HepG2 (cell line): ENCODE results near the gene HDDC3. TPM values are rescaled to one million over a fixed set of nuclear protein-coding genes. Genes with fewer than 3 reads are reported as not detected.

Experiments used
- ASH2L ChIP-seq: fragments of 300-600, 200-600 bp; sonication (generic); IDR thresholded peaks from 2 replicates; pipeline ENCODE4 v1.7.0; 2017; ENCODE audit warnings: low read depth, mild to moderate bottlenecking, moderate library complexity, mixed read lengths, low read length; ENCODE audit not compliant: insufficient read length
- ATF7 ChIP-seq, 2 experiments: fragments of 450-650 bp in 1 of 2; sonication (generic) in 1 of 2; formaldehyde crosslinking in 1 of 2; IDR thresholded peaks; 2 replicates each; pipeline versions ENCODE4 v1.4.0 to v1.6.1; 2016 to 2020; ENCODE audit warnings: antibody characterized with exemption in 1 of 2, mild to moderate bottlenecking in 1 of 2, missing genetic modification reagents in 1 of 2
- ERF ChIP-seq: IDR thresholded peaks from 2 replicates; pipeline ENCODE4 v1.6.1; 2018; ENCODE audit warnings: missing biosample characterization, missing genetic modification reagents
- GATA4 ChIP-seq: sonication (generic); IDR thresholded peaks from 2 replicates; pipeline ENCODE4 v1.6.1; 2016; ENCODE audit warnings: antibody characterized with exemption, low read depth, borderline replicate concordance
- GTF3A ChIP-seq: sonication (generic); formaldehyde crosslinking; conservative IDR thresholded peaks from 2 replicates; pipeline ENCODE4 v1.4.0; 2020; ENCODE audit warnings: mild to moderate bottlenecking, missing genetic modification reagents
- HMG20A ChIP-seq: IDR thresholded peaks from 2 replicates; pipeline ENCODE4 v1.6.1; 2016; ENCODE audit warnings: borderline replicate concordance
- IKZF4 ChIP-seq: sonication (generic); formaldehyde crosslinking; IDR thresholded peaks from 2 replicates; pipeline ENCODE4 v1.5.1; 2020; ENCODE audit warnings: borderline replicate concordance, mild to moderate bottlenecking, low read depth, missing genetic modification reagents; ENCODE audit errors: not compliant biosample characterization
- IKZF5 ChIP-seq: IDR thresholded peaks from 2 replicates; pipeline ENCODE4 v1.6.1; 2018; ENCODE audit warnings: missing genetic modification reagents, mild to moderate bottlenecking, missing compliant biosample characterization
- MXI1 ChIP-seq: IDR thresholded peaks from 3 replicates; pipeline ENCODE4 v1.6.1; 2012; ENCODE audit warnings: low read depth, low read length, inconsistent platforms, borderline replicate concordance
- PHF21A ChIP-seq: sonication (generic); formaldehyde crosslinking; IDR thresholded peaks from 2 replicates; pipeline ENCODE4 v1.5.0; 2020; ENCODE audit warnings: mild to moderate bottlenecking, missing genetic modification reagents
- RFX3 ChIP-seq: IDR thresholded peaks from 2 replicates; pipeline ENCODE4 v1.6.1; 2016; ENCODE audit warnings: missing biosample characterization, missing genetic modification reagents
- RFX5 ChIP-seq: IDR thresholded peaks from 2 replicates; pipeline ENCODE4 v1.6.1; 2011; ENCODE audit warnings: low read depth, low read length, improper control_type of control experiment
- TFAP4 ChIP-seq: sonication (generic); IDR thresholded peaks from 2 replicates; pipeline ENCODE4 v1.6.1; 2016; ENCODE audit warnings: low read depth, borderline replicate concordance
- TOE1 ChIP-seq: sonication (generic); formaldehyde crosslinking; IDR thresholded peaks from 2 replicates; pipeline ENCODE4 v1.4.0; 2020; ENCODE audit warnings: mild to moderate bottlenecking, missing genetic modification reagents
- TOPORS ChIP-seq: sonication (generic); formaldehyde crosslinking; IDR thresholded peaks from 2 replicates; pipeline ENCODE4 v1.8.0; 2023; ENCODE audit warnings: mild to moderate bottlenecking, missing genetic modification reagents
- ZBTB14 ChIP-seq: sonication (generic); formaldehyde crosslinking; IDR thresholded peaks from 2 replicates; pipeline ENCODE4 v1.4.0; 2020; ENCODE audit warnings: missing genetic modification reagents
- ZFP37 ChIP-seq: sonication (generic); formaldehyde crosslinking; IDR thresholded peaks from 2 replicates; pipeline ENCODE4 v1.4.0; 2020; ENCODE audit warnings: missing genetic modification reagents, borderline replicate concordance
- ZNF296 ChIP-seq: sonication (generic); formaldehyde crosslinking; conservative IDR thresholded peaks from 2 replicates; pipeline ENCODE4 v1.5.0; 2020; ENCODE audit warnings: mild to moderate bottlenecking, missing genetic modification reagents
- ZNF317 ChIP-seq: sonication (generic); formaldehyde crosslinking; IDR thresholded peaks from 2 replicates; pipeline ENCODE4 v1.5.0; 2020; ENCODE audit warnings: mild to moderate bottlenecking, missing genetic modification reagents
- ZNF570 ChIP-seq: sonication (generic); formaldehyde crosslinking; IDR thresholded peaks from 2 replicates; pipeline ENCODE4 v1.4.0; 2020; ENCODE audit warnings: mild to moderate bottlenecking, missing genetic modification reagents, borderline replicate concordance
- ZNF644 ChIP-seq: IDR thresholded peaks from 2 replicates; pipeline ENCODE4 v1.6.1; 2016; ENCODE audit warnings: low read depth
- ZNF784 ChIP-seq: sonication (generic); formaldehyde crosslinking; IDR thresholded peaks from 2 replicates; pipeline ENCODE4 v1.5.1; 2020; ENCODE audit warnings: missing genetic modification reagents, mild to moderate bottlenecking, borderline replicate concordance
- ZSCAN20 ChIP-seq: sonication (generic); formaldehyde crosslinking; IDR thresholded peaks from 2 replicates; pipeline ENCODE4 v1.4.0; 2020; ENCODE audit warnings: missing genetic modification reagents, mild to moderate bottlenecking, borderline replicate concordance
- polyA plus RNA-seq, 8 experiments: library from polyadenylated mRNA; depleted of rRNA in 3 of 8; stranded (reverse) in 7 of 8; unstranded in 1 of 8; fragments of >200 nt; fragmentation: Illumina TruSeq in 4 of 8; extraction: Trizol in 4 of 8; gene quantifications; 2 replicates each; pipeline versions ENCODE4 v1.2.1 to v1.2.3, GENCODE V29; 2011 to 2016; ENCODE audit warnings: low read depth in 4 of 8, missing spikeins in 1 of 8, mixed read lengths in 1 of 8; ENCODE audit not compliant: insufficient read depth in 1 of 8
- total RNA-seq, 5 experiments: library from RNA; depleted of rRNA; stranded (reverse); fragments of >200 nt; fragmentation: Illumina TruSeq; extraction: Trizol; gene quantifications; 2 replicates each; pipeline ENCODE4 v1.2.3, GENCODE V29; 2016; ENCODE audit warnings: low read depth in 1 of 5

Gene HDDC3
- total and polyA plus RNA-seq, 2 of the 13 experiments (the other 11 are each of a cell fraction or from before 2014, with no cell fraction given): 18.7 to 28.3 TPM

- TF ChIP-seq ATF7 (IDR thresholded peaks at IDR 0.05) (no peak), ATF7 (CRISPR knock-in tag; IDR thresholded peaks at IDR 0.05) (no peak), ZFP37 (CRISPR knock-in tag) (0 out of 2 replicates have a peak, but pooled peaks have one; percentile 24), RFX5 (peak; percentile 59), ASH2L (peak; percentile 64), ZNF784 (CRISPR knock-in tag) (no peak), TOE1 (no peak), MXI1 (peak; percentile 60; the same call in 1 of the 3 replicates), IKZF4 (CRISPR knock-in tag) (no peak), ZBTB14 (CRISPR knock-in tag) (no peak), IKZF5 (peak; percentile 31; the same call in 1 of the 2 replicates), PHF21A (CRISPR knock-in tag) (peak; percentile 71), ZSCAN20 (peak; percentile 76; the same call in 1 of the 2 replicates), HMG20A (CRISPR knock-in tag) (no peak), ZNF570 (CRISPR knock-in tag) (no peak), ZNF296 (CRISPR knock-in tag) (no peak), TOPORS (CRISPR knock-in tag) (no peak), GATA4 (no peak), GTF3A (CRISPR knock-in tag) (no peak), RFX3 (CRISPR knock-in tag) (no peak), ZNF644 (no peak; the same call in 1 of the 2 replicates), ERF (CRISPR knock-in tag) (peak; percentile 84), ZNF317 (CRISPR knock-in tag) (peak; percentile 59; the same call in 1 of the 2 replicates), TFAP4 (peak; percentile 57; the same call in 1 of the 2 replicates)
Observed at GRCh38 chr15:90931828-90932659, at the start of gene HDDC3 (continued).
